ENCODE results near the gene ZNF343.

Gene ZNF343

DNA sequence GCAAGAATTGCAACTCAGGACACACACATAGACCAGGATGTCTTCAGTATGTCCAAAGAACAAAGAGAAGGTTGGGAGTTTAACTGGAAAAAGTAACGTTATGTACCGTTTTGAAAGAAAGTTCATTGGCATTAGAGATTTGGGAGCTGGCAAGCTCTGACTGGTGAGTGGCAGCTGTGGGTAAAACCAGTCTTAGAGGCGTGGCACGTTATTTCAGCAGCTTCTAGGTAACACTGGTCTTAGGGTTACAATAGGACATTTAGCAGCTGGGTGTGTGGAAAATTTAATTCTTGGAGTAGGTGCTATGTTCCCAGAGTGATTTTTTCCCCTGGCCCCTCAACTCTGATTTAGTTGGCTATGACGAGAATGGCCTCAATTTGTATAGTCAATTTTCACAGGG, 57.3 kb downstream of the ZNF343 start:
- DNase-seq (ENCODE audit: low read depth): no peak
- H3K4me3 ChIP-seq (ENCODE audit: control insufficient read depth, low read depth, low read length): no peak overlapping the region
- TF ChIP-seq CTCF (conservative IDR thresholded peaks at IDR 0.05; ENCODE audit: control insufficient read depth, insufficient read depth, low read depth, low read length): no peak

GRCh38 chr20:2449386-2449785, 59.3 kb downstream of the ZNF343 start:
- H3K4me3 ChIP-seq (ENCODE audit: control insufficient read depth, low read depth, low read length): no peak overlapping the region
- TF ChIP-seq CTCF (conservative IDR thresholded peaks at IDR 0.05; ENCODE audit: control insufficient read depth, insufficient read depth, low read depth, low read length): no peak
- DNase-seq (ENCODE audit: low read depth): no peak

GRCh38 chr20:2446845-2447244, 61.9 kb downstream of the ZNF343 start:
- TF ChIP-seq CTCF (conservative IDR thresholded peaks at IDR 0.05; ENCODE audit: control insufficient read depth, insufficient read depth, low read depth, low read length): no peak
- no peak overlapping the region for H3K4me3 ChIP-seq (ENCODE audit: control insufficient read depth, low read depth, low read length)
- no peak for DNase-seq (ENCODE audit: low read depth)

Data from fibroblast of mammary gland (primary cell).